ENCODE measurements around the gene TMPRSS6. TPM values are rescaled to one million over a fixed set of nuclear protein-coding genes. Genes with fewer than 3 reads are reported as not detected.
A peak's percentile ranks its signal among the peaks of the same experiment; 100 is the strongest.

The TMPRSS6 gene
- total and polyA plus RNA-seq, 3 experiments from 2014 or later, result 0.16 to 0.68 (median 0.42) TPM

DNA sequence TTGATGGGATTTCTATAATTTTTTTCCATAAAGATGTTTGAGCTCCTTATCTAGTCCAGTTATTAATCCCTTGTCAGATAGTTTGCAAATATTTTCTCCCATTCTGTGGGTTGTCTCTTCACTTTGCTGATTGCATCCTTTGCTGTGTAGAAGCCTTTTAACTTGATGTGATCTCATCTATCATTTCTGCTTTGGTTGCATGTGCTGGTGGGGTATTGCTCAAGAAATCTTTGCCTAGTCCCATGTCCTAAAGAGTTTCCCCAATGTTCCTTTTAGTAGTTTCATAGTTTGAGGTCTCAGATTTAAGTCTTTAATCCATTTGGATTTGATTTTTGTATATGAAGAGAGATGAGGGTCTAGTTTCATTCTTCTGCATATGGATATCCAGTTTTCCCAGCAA is 41.9 kb upstream of the TMPRSS6 start:
- H3K27me3 Mint-ChIP-seq, result peaks cover 0 to 4% of the 10 kb centered on the region in 2 donors
- Histone ChIP-seq H3K36me3 (ENCODE audit: insufficient read depth, low read length) (no peaks in the 10 kb centered on the region), H3K27me3 (ENCODE audit: insufficient read depth, low read length, poor library complexity, severe bottlenecking) (no peaks in the 10 kb centered on the region), H3K9me3 (ENCODE audit: low read length) (no peaks in the 10 kb centered on the region), H3K4me1 (ENCODE audit: insufficient read depth, low read length) (peaks cover 46% of the 10 kb centered on the region), H3K4me3 (ENCODE audit: low read length) (no peak overlapping the region), H3K27ac (ENCODE audit: low read depth, low read length) (peak overlapping the region; percentile 88)
- ChIA-PET POLR2A (interaction anchor here (1.1 to 3.4 kb wide), 2 partner anchors 15 to 32 kb away, joined by 3 to 29 read pairs; no protein-coding TSS in a partner anchor), CTCF (interaction anchor here (1.5 to 8.7 kb wide), 3 partner anchors 12 to 48 kb away, joined by 3 to 124 read pairs (median 17); no protein-coding TSS in a partner anchor)
- H3K4me3 Mint-ChIP-seq, result peak overlapping the region in 1 of 7 donors; percentile 67
- H3K9me3 Mint-ChIP-seq, result peaks cover 0 to 3% (median 0%) of the 10 kb centered on the region in 5 donors
- peaks cover under 1 to 37% (median 7%) of the 10 kb centered on the region in 3 donors for H3K36me3 Mint-ChIP-seq
- DNase-seq, result no peak
- H3K27ac Mint-ChIP-seq, result peak overlapping the region; percentile 17 to 100 (median 98)
- peaks cover 52 to 56% (median 55%) of the 10 kb centered on the region in 3 donors for H3K4me1 Mint-ChIP-seq

- Histone ChIP-seq H3K27me3 (ENCODE audit: insufficient read depth, low read length, poor library complexity, severe bottlenecking) (no peaks in the 10 kb centered on the region), H3K9me3 (ENCODE audit: low read length) (no peaks in the 10 kb centered on the region), H3K27ac (ENCODE audit: low read depth, low read length) (peak overlapping the region; percentile 88), H3K4me1 (ENCODE audit: insufficient read depth, low read length) (peaks cover 53% of the 10 kb centered on the region), H3K36me3 (ENCODE audit: insufficient read depth, low read length) (no peaks in the 10 kb centered on the region), H3K4me3 (ENCODE audit: low read length) (peak overlapping the region; percentile 12)
- H3K9me3 Mint-ChIP-seq, result peaks cover 0 to 3% (median 0%) of the 10 kb centered on the region in 5 donors
- ChIA-PET CTCF (interaction anchor here (0.8 to 8.7 kb wide), 7 partner anchors 13 to 93 kb away, joined by 3 to 124 read pairs (median 13); partner anchors contain the start of gene RAC2), POLR2A (interaction anchor here (0.6 to 5.4 kb wide), 7 partner anchors 12 to 33 kb away, joined by 3 to 48 read pairs (median 12); no protein-coding TSS in a partner anchor)
- peaks cover 0 to 4% of the 10 kb centered on the region in 2 donors for H3K27me3 Mint-ChIP-seq
- peaks cover 1 to 44% (median 13%) of the 10 kb centered on the region in 3 donors for H3K36me3 Mint-ChIP-seq
- H3K27ac Mint-ChIP-seq, result peak overlapping the region; percentile 70 to 100 (median 98)
- peaks cover 54 to 58% (median 57%) of the 10 kb centered on the region in 3 donors for H3K4me1 Mint-ChIP-seq
- peak overlapping the region in 2 of 7 donors; percentile 18 to 67 for H3K4me3 Mint-ChIP-seq
- DNase-seq, result no peak
These were observed 41.2 kb upstream of the TMPRSS6 start for GRCh38 chr22:37150701-37151100.

- Histone ChIP-seq H3K36me3 (ENCODE audit: insufficient read depth, low read length) (peaks cover 12% of the 10 kb centered on the region), H3K27me3 (ENCODE audit: insufficient read depth, low read length, poor library complexity, severe bottlenecking) (no peaks in the 10 kb centered on the region), H3K27ac (ENCODE audit: low read depth, low read length) (peak overlapping the region; percentile 88), H3K9me3 (ENCODE audit: low read length) (no peaks in the 10 kb centered on the region), H3K4me3 (ENCODE audit: low read length) (peak overlapping the region; percentile 86), H3K4me1 (ENCODE audit: insufficient read depth, low read length) (peaks cover 67% of the 10 kb centered on the region)
- DNase-seq, result no peak
- ChIA-PET POLR2A (interaction anchor here (0.8 to 5.4 kb wide), 13 partner anchors 8 to 92 kb away, joined by 3 to 48 read pairs (median 6); partner anchors contain the start of gene C1QTNF6), CTCF (interaction anchor here (0.7 to 8.7 kb wide), 20 partner anchors 9 to 112 kb away, joined by 3 to 124 read pairs (median 4); partner anchors contain the start of gene RAC2)
- H3K36me3 Mint-ChIP-seq, result peaks cover 5 to 59% (median 13%) of the 10 kb centered on the region in 3 donors
- H3K27ac Mint-ChIP-seq, result peak overlapping the region; percentile 96 to 100 (median 98)
- peaks cover 0 to 3% (median 0%) of the 10 kb centered on the region in 5 donors for H3K9me3 Mint-ChIP-seq
- H3K4me1 Mint-ChIP-seq, result peaks cover 62 to 70% (median 65%) of the 10 kb centered on the region in 3 donors
- peak overlapping the region; percentile 88 to 97 (median 96) for H3K4me3 Mint-ChIP-seq
- peaks cover 0 to 4% of the 10 kb centered on the region in 2 donors for H3K27me3 Mint-ChIP-seq
These were observed 39.5 kb upstream of the TMPRSS6 start for GRCh38 chr22:37148742-37149665.

DNA sequence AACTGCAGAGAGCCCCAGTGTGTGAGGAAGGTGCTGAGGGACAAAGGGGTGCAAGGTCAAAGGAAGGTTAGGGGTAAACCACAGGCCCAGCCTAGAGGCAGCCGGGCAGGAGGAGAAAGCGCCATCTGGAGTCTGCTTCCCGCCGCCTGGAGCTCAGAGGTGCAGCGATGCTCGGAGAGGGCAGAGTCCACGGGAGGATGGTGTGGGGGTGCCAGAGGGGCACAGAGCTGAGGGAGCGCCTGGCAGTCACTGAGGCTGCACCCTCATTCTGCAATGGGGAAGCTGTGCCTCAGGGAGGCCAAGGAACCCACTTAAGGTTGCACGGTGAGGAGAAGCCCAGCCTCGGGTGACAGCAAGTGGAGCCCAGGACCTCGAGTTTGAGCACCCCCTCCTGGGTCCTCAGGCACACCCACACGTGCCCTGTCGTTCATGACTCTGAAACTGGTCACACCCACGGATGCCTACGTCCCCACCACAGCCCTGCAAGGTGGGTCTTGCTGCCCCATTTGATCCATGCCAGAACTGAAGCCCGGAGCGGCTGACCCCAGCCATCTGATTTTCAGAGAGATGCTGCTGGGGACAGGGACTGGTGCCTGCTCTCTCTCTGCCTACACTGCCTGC is 38.6 kb upstream of the TMPRSS6 start:
- Histone ChIP-seq H3K27me3 (ENCODE audit: insufficient read depth, low read length, poor library complexity, severe bottlenecking) (no peaks in the 10 kb centered on the region), H3K27ac (ENCODE audit: low read depth, low read length) (peak overlapping the region; percentile 88), H3K36me3 (ENCODE audit: insufficient read depth, low read length) (peaks cover 21% of the 10 kb centered on the region), H3K4me1 (ENCODE audit: insufficient read depth, low read length) (peaks cover 76% of the 10 kb centered on the region), H3K4me3 (ENCODE audit: low read length) (peak overlapping the region; percentile 86), H3K9me3 (ENCODE audit: low read length) (no peaks in the 10 kb centered on the region)
- H3K4me1 Mint-ChIP-seq, result peaks cover 64 to 79% (median 72%) of the 10 kb centered on the region in 3 donors
- CTCF ChIA-PET, result interaction anchor here (0.9 to 8.7 kb wide), 12 partner anchors 8 to 129 kb away, joined by 3 to 124 read pairs (median 4); partner anchors contain the start of gene TST
- peak in 3 of 5 donors; percentile 28 to 62 (median 41) for DNase-seq
- peaks cover 0 to 3% (median 0%) of the 10 kb centered on the region in 5 donors for H3K9me3 Mint-ChIP-seq
- peak overlapping the region; percentile 96 to 100 (median 98) for H3K27ac Mint-ChIP-seq
- H3K4me3 Mint-ChIP-seq, result peak overlapping the region; percentile 88 to 97 (median 96)
- H3K36me3 Mint-ChIP-seq, result peaks cover 9 to 67% (median 13%) of the 10 kb centered on the region in 3 donors
- H3K27me3 Mint-ChIP-seq, result peaks cover 0 to 4% of the 10 kb centered on the region in 2 donors
- POLR2A ChIA-PET, result interaction anchor here (0.5 to 5.4 kb wide), 6 partner anchors 14 to 82 kb away, joined by 3 to 48 read pairs (median 18); no protein-coding TSS in a partner anchor

GRCh38 chr22:37147186-37147990 is 37.9 kb upstream of the TMPRSS6 start:
- H3K36me3 ChIP-seq (ENCODE audit: insufficient read depth, low read length), result peaks cover 28% of the 10 kb centered on the region
- H3K4me3 Mint-ChIP-seq, result peak overlapping the region; percentile 88 to 97 (median 96)
- ChIA-PET POLR2A (interaction anchor here (0.5 to 5.4 kb wide), 5 partner anchors 15 to 198 kb away, joined by 3 to 48 read pairs (median 3); no protein-coding TSS in a partner anchor), CTCF (interaction anchor here (0.9 to 8.7 kb wide), 10 partner anchors 7 to 128 kb away, joined by 3 to 124 read pairs (median 4); partner anchors contain the start of gene TST)
- no peak for DNase-seq
- H3K27ac Mint-ChIP-seq, result peak overlapping the region; percentile 96 to 100 (median 98)
- H3K27me3 ChIP-seq (ENCODE audit: insufficient read depth, low read length, poor library complexity, severe bottlenecking), result no peaks in the 10 kb centered on the region
- H3K36me3 Mint-ChIP-seq, result peaks cover 11 to 75% (median 13%) of the 10 kb centered on the region in 3 donors
- H3K27me3 Mint-ChIP-seq, result peaks cover 0 to 4% of the 10 kb centered on the region in 2 donors
- peaks cover 0 to 3% (median 0%) of the 10 kb centered on the region in 5 donors for H3K9me3 Mint-ChIP-seq
- H3K9me3 ChIP-seq (ENCODE audit: low read length), result no peaks in the 10 kb centered on the region
- peaks cover 77% of the 10 kb centered on the region for H3K4me1 ChIP-seq (ENCODE audit: insufficient read depth, low read length)
- H3K27ac ChIP-seq (ENCODE audit: low read depth, low read length), result peak overlapping the region; percentile 88
- H3K4me3 ChIP-seq (ENCODE audit: low read length), result peak overlapping the region; percentile 86
- peaks cover 68 to 86% (median 70%) of the 10 kb centered on the region in 3 donors for H3K4me1 Mint-ChIP-seq

GRCh38 chr22:37146507-37147180 is 37.1 kb upstream of the TMPRSS6 start:
- peaks cover 84% of the 10 kb centered on the region for H3K4me1 ChIP-seq (ENCODE audit: insufficient read depth, low read length)
- no peak for DNase-seq
- peaks cover 9 to 82% (median 11%) of the 10 kb centered on the region in 3 donors for H3K36me3 Mint-ChIP-seq
- peaks cover 0 to 4% of the 10 kb centered on the region in 2 donors for H3K27me3 Mint-ChIP-seq
- peak overlapping the region; percentile 96 to 100 (median 98) for H3K27ac Mint-ChIP-seq
- no peaks in the 10 kb centered on the region for H3K27me3 ChIP-seq (ENCODE audit: insufficient read depth, low read length, poor library complexity, severe bottlenecking)
- H3K4me3 ChIP-seq (ENCODE audit: low read length), result peak overlapping the region; percentile 86
- H3K4me1 Mint-ChIP-seq, result peaks cover 65 to 83% (median 66%) of the 10 kb centered on the region in 3 donors
- H3K27ac ChIP-seq (ENCODE audit: low read depth, low read length), result peak overlapping the region; percentile 40
- H3K9me3 ChIP-seq (ENCODE audit: low read length), result no peaks in the 10 kb centered on the region
- peaks cover 0 to 3% (median 0%) of the 10 kb centered on the region in 5 donors for H3K9me3 Mint-ChIP-seq
- CTCF ChIA-PET, result interaction anchor here (1.1 to 8.7 kb wide), 5 partner anchors 17 to 67 kb away, joined by 3 to 124 read pairs (median 9); no protein-coding TSS in a partner anchor
- H3K4me3 Mint-ChIP-seq, result peak overlapping the region; percentile 88 to 97 (median 96)
- peaks cover 34% of the 10 kb centered on the region for H3K36me3 ChIP-seq (ENCODE audit: insufficient read depth, low read length)
- POLR2A ChIA-PET, result interaction anchor here (0.6 to 5.4 kb wide), 4 partner anchors 16 to 198 kb away, joined by 3 to 48 read pairs (median 22); no protein-coding TSS in a partner anchor

Measured in CD8-positive, alpha-beta memory T cell (primary cell).